ENCODE results near the gene ZMYND19. TPM values are rescaled to one million over a fixed set of nuclear protein-coding genes. Genes with fewer than 3 reads are reported as not detected.

ZMYND19 gene
- total RNA-seq, 1 experiment from 2014 or later, result 79.2 TPM

DNA sequence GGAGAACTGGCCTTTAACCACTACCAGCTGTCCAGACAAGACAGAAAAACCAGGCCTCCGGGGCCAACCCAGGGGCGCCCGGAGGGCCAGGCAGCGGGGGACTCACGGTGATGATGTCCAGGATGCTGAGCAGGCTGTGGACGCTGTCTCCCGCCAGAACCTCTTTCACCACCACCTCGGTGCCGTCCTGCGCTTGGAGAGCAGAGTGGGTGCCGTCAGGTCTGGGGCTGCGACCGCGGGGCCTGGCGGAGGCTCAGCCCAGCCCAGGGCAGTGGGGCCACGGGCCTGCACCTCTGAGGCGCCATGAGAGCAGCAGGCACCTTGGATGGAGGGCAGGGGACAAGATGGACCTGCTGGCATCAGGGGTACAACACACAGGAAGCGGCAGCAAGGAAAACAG, 49.8 kb downstream of the ZMYND19 start:
- Mint-ChIP-seq H3K4me1 (peaks cover 0 to 4% of the 10 kb centered on the region in 2 experiments; a peak in 1 of 4 replicates), H3K4me3 (no peak overlapping the region), H3K27ac (peak overlapping the region in 1 of 3 experiments; percentile 50; a peak in 1 of 7 replicates), H3K36me3 (ENCODE audit: insufficient read depth in 1 of 3, low read depth in 3 of 3) (peaks cover 0 to 2% (median 0%) of the 10 kb centered on the region in 3 experiments; a peak in 2 of 7 replicates), H3K9me3 (peaks cover under 1 to 4% of the 10 kb centered on the region in 2 experiments; a peak in 3 of 5 replicates), H3K27me3 (ENCODE audit: low read depth) (no peaks in the 10 kb centered on the region)
- no peak overlapping the region for H2BK12ac ChIP-seq (ENCODE audit: insufficient read length, low read depth, low read length)
- no peak overlapping the region for H3K4ac ChIP-seq (ENCODE audit: low read depth, low read length)
- no peak overlapping the region for H3K27ac ChIP-seq (ENCODE audit: insufficient read length, low read depth, low read length)
- no peak overlapping the region for H2AFZ ChIP-seq (ENCODE audit: low read length)
- H4K5ac ChIP-seq (ENCODE audit: insufficient read length, low read depth, low read length), result no peak overlapping the region
- H2BK5ac ChIP-seq (ENCODE audit: insufficient read length, low read length), result no peak overlapping the region
- TF ChIP-seq, protein P1, sequence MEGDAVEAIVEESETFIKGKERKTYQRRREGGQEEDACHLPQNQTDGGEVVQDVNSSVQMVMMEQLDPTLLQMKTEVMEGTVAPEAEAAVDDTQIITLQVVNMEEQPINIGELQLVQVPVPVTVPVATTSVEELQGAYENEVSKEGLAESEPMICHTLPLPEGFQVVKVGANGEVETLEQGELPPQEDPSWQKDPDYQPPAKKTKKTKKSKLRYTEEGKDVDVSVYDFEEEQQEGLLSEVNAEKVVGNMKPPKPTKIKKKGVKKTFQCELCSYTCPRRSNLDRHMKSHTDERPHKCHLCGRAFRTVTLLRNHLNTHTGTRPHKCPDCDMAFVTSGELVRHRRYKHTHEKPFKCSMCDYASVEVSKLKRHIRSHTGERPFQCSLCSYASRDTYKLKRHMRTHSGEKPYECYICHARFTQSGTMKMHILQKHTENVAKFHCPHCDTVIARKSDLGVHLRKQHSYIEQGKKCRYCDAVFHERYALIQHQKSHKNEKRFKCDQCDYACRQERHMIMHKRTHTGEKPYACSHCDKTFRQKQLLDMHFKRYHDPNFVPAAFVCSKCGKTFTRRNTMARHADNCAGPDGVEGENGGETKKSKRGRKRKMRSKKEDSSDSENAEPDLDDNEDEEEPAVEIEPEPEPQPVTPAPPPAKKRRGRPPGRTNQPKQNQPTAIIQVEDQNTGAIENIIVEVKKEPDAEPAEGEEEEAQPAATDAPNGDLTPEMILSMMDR (conservative IDR thresholded peaks at IDR 0.05), result no peak
- no peak overlapping the region for H3T11ph ChIP-seq (ENCODE audit: low read length)
- peaks cover 2% of the 10 kb centered on the region for H3K23me2 ChIP-seq (ENCODE audit: insufficient read length, low read depth, low read length, poor library complexity, severe bottlenecking)
- H3K14ac ChIP-seq (ENCODE audit: insufficient read depth, low read length), result no peak overlapping the region
- H3K27me3 ChIP-seq (ENCODE audit: insufficient read depth, low read length), result no peaks in the 10 kb centered on the region
- H3K9me3 ChIP-seq (ENCODE audit: control insufficient read depth, low read depth, low read length), result no peaks in the 10 kb centered on the region
- no peak overlapping the region for H2BK15ac ChIP-seq (ENCODE audit: low read depth, low read length)
- no peak overlapping the region for H2BK120ac ChIP-seq (ENCODE audit: low read depth, low read length, poor library complexity, severe bottlenecking)
- no peaks in the 10 kb centered on the region for H3K4me1 ChIP-seq (ENCODE audit: insufficient read depth, low read length)
- no peaks in the 10 kb centered on the region for H3K79me1 ChIP-seq (ENCODE audit: insufficient read depth, low read depth, low read length, poor library complexity, severe bottlenecking)
- no peak overlapping the region for H3K56ac ChIP-seq (ENCODE audit: insufficient read length, low read depth, low read length)
- no peaks in the 10 kb centered on the region for H4K20me1 ChIP-seq (ENCODE audit: control insufficient read depth, insufficient read depth, insufficient read length)
- H3K79me2 ChIP-seq (ENCODE audit: insufficient read depth, low read length), result no peaks in the 10 kb centered on the region
- no peak overlapping the region for H3K9ac ChIP-seq (ENCODE audit: extremely low read depth, insufficient read length, low read length)
- no peak overlapping the region for H2AK5ac ChIP-seq (ENCODE audit: insufficient read length, low read length)
- H2BK20ac ChIP-seq (ENCODE audit: low read depth, low read length, poor library complexity, severe bottlenecking), result no peak overlapping the region
- H3K23ac ChIP-seq (ENCODE audit: insufficient read length, low read depth, low read length), result no peak overlapping the region
- H3K18ac ChIP-seq (ENCODE audit: insufficient read length, low read depth, low read length), result no peak overlapping the region
- no CpG with 5 or more reads among the region's 18 CpGs for WGBS (ENCODE audit: extremely low coverage, insufficient read length, low lambda C conversion rate)
- H4K8ac ChIP-seq (replicated peaks; ENCODE audit: insufficient read length, low read depth, low read length), result no peak overlapping the region
- H3K4me2 ChIP-seq (ENCODE audit: insufficient read depth, insufficient read length, low read length), result no peak overlapping the region
- no peak overlapping the region for H4K91ac ChIP-seq (ENCODE audit: insufficient read length, low read depth, low read length)
- no peak for DNase-seq

Measured in H9 (cell line).